22Rv1 (cell line): Measurements from ENCODE around the gene TMEM184A.
"Not testable (repeated sequence)": the region's sequence is repeated elsewhere in the genome, so short reads cannot be mapped to it uniquely, and the experiment has no call there.

Experiments used
- ZFX ChIP-seq: fragments of 450-650 bp; IDR thresholded peaks from 2 replicates; pipeline ENCODE4 v1.6.1; 2017; ENCODE audit warnings: antibody characterized with exemption, borderline replicate concordance
- TF ChIP-seq, protein P1 (sequence below): fragments of 450-650 bp; IDR thresholded peaks from 2 replicates; pipeline ENCODE4 v1.5.1; 2017; ENCODE audit warnings: mild to moderate bottlenecking

DNA sequence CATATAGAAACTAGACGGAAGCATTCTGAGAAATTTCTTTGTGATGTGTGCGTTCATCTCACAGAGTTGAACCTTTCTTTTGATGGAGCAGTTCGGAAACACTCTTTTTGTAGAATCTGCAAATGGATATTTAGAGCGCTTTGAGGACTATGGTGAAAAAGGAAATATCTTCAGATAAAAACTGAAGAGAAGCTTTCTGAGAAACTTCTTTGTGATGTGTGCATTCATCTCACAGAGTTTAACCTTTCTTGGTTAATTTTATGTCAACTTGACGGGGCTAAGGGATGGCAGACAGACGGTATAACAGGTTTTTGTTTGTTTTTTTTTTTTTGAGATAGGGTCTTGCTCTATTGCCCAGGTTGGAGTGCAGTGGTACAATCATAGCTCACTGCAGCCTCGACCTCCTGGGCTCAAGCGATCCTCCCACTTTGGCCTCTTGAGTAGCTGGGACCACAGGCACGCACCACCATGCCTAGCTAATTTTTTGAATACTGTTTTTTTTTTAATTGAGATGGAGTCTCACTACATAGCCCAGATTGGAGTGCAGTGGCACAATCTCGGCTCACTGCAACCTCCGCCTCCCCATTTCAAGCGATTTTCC, 36.6 kb downstream of the TMEM184A start:
- TF ChIP-seq, protein P1, sequence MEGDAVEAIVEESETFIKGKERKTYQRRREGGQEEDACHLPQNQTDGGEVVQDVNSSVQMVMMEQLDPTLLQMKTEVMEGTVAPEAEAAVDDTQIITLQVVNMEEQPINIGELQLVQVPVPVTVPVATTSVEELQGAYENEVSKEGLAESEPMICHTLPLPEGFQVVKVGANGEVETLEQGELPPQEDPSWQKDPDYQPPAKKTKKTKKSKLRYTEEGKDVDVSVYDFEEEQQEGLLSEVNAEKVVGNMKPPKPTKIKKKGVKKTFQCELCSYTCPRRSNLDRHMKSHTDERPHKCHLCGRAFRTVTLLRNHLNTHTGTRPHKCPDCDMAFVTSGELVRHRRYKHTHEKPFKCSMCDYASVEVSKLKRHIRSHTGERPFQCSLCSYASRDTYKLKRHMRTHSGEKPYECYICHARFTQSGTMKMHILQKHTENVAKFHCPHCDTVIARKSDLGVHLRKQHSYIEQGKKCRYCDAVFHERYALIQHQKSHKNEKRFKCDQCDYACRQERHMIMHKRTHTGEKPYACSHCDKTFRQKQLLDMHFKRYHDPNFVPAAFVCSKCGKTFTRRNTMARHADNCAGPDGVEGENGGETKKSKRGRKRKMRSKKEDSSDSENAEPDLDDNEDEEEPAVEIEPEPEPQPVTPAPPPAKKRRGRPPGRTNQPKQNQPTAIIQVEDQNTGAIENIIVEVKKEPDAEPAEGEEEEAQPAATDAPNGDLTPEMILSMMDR = not testable (repeated sequence)
- not testable (repeated sequence) for TF ChIP-seq ZFX
